ENCODE results near the gene SLC2A9.

DNA sequence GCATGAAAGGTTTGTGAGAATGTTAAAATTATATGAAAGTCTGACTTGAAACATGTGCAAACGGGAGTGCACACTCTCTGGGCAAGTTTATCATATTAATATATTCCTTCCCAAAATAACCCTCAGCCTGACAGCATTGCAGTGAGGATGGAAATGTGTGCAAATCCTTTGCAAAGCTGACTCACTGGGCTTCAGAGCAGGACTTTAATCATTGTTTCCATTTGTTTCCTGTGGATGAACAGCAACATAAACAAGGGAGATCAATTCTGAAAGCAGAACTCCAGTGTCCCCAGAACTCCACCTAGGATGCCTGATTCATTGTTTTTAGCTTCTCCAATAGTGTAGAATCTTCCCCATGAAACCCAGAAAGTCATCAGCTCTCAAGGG lies 32.9 kb downstream of the SLC2A9 start:
- TF ChIP-seq, protein P1, sequence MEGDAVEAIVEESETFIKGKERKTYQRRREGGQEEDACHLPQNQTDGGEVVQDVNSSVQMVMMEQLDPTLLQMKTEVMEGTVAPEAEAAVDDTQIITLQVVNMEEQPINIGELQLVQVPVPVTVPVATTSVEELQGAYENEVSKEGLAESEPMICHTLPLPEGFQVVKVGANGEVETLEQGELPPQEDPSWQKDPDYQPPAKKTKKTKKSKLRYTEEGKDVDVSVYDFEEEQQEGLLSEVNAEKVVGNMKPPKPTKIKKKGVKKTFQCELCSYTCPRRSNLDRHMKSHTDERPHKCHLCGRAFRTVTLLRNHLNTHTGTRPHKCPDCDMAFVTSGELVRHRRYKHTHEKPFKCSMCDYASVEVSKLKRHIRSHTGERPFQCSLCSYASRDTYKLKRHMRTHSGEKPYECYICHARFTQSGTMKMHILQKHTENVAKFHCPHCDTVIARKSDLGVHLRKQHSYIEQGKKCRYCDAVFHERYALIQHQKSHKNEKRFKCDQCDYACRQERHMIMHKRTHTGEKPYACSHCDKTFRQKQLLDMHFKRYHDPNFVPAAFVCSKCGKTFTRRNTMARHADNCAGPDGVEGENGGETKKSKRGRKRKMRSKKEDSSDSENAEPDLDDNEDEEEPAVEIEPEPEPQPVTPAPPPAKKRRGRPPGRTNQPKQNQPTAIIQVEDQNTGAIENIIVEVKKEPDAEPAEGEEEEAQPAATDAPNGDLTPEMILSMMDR (IDR thresholded peaks at IDR 0.05): no peak
- TF ChIP-seq POLR2A (IDR thresholded peaks at IDR 0.05) (no peak), EP300 (IDR thresholded peaks at IDR 0.05) (no peak), POLR2AphosphoS5 (IDR thresholded peaks at IDR 0.05) (no peak)
